GM10248 (cell line): ENCODE data around the gene KIFC3.
A peak's percentile ranks its signal among the peaks of the same experiment; 100 is the strongest.
"Not testable (repeated sequence)": the region's sequence is repeated elsewhere in the genome, so short reads cannot be mapped to it uniquely, and the experiment has no call there.

ENCODE experiments used
- CTCF ChIA-PET: fragments of 300-600 bp; sonication (Branson Sonifier 250); formaldehyde crosslinking; extraction: SDS; loops from one replicate; lab custom pipeline; 2021; ENCODE audit warnings: antibody characterized with exemption; lab: Yijun Ruan, JAX
- POLR2A ChIA-PET: fragments of 350-650 bp; sonication (Branson Sonifier 250); formaldehyde crosslinking; extraction: SDS; loops from one replicate; lab custom pipeline; 2020; ENCODE audit warnings: antibody characterized with exemption; lab: Yijun Ruan, JAX
- DNase-seq: peaks from one replicate; pipeline ENCODE4 v3.0.0; 2012; ENCODE audit errors: extremely low spot score
- TF ChIP-seq, protein P1 (sequence below): IDR thresholded peaks from 2 replicates; pipeline ENCODE4 v1.5.1; 2012; ENCODE audit warnings: mild to moderate bottlenecking, low read depth; ENCODE audit errors: extremely low read depth, missing control alignments, control extremely low read depth

Gene KIFC3

GRCh38 chr16:57797216-57797525, 5.1 kb downstream of the KIFC3 start:
- CTCF ChIA-PET: interaction anchor here (1.3 to 2.1 kb wide), 3 partner anchors 14 to 221 kb away, joined by 3 to 5 read pairs (median 3); no protein-coding TSS in a partner anchor
- POLR2A ChIA-PET: no interaction called here
- no peak for DNase-seq
- TF ChIP-seq, protein P1, sequence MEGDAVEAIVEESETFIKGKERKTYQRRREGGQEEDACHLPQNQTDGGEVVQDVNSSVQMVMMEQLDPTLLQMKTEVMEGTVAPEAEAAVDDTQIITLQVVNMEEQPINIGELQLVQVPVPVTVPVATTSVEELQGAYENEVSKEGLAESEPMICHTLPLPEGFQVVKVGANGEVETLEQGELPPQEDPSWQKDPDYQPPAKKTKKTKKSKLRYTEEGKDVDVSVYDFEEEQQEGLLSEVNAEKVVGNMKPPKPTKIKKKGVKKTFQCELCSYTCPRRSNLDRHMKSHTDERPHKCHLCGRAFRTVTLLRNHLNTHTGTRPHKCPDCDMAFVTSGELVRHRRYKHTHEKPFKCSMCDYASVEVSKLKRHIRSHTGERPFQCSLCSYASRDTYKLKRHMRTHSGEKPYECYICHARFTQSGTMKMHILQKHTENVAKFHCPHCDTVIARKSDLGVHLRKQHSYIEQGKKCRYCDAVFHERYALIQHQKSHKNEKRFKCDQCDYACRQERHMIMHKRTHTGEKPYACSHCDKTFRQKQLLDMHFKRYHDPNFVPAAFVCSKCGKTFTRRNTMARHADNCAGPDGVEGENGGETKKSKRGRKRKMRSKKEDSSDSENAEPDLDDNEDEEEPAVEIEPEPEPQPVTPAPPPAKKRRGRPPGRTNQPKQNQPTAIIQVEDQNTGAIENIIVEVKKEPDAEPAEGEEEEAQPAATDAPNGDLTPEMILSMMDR: no peak

DNA sequence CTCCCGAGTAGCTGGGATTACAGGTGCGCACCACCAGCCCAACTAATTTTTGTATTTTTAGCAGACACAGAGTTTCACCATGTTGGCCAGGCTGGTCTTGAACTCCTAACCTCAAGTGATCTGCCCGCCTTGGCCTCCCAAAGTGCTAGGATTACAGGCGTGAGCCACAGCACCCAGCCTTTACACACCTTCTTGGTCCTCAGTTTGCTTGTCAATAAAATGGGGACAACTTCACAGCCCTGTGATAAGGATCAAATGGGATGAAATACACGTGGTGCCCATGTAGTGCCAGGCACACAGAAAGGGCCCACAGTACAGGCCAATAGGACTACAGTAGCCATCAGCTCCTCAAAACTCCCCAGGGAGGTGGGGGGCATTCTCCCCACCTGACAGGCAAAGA, 6.3 kb downstream of the KIFC3 start:
- POLR2A ChIA-PET, DNase-seq: not testable (repeated sequence)
- CTCF ChIA-PET: interaction anchor here (0.7 to 2.1 kb wide), 3 partner anchors 14 to 20 kb away, joined by 3 to 5 read pairs (median 4); no protein-coding TSS in a partner anchor

DNA sequence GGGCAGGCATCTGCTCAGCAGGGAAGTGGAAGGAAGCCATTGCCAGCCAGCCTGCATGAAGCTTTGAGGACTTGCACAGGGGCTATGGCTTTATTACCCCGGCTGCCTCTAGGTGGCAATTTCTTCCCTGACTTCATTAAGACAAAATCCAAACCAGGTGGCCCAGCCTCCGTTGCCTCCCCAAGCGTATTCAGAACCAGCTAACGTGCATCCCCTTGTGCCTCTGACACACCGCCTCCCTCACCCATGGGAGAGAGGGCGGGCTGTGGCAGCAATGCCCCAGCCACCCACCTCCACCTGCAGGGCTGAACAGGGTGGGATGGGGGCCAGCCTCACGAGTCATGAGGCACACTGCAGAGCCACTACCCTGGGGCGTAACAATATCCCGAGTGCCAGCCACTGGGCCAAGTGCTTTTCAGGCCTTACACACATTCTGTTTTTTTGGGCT, 6.8 kb downstream of the KIFC3 start:
- TF ChIP-seq, protein P1: peak; percentile 51
- ChIA-PET CTCF (interaction anchor here (0.7 to 1.9 kb wide), 5 partner anchors 11 to 67 kb away, joined by 3 to 8 read pairs (median 5); no protein-coding TSS in a partner anchor), POLR2A (no interaction called here)
- DNase-seq: peak; percentile 65

GRCh38 chr16:57794849-57795430, 7.4 kb downstream of the KIFC3 start:
- ChIA-PET CTCF (interaction anchor here (0.8 to 1.9 kb wide), 7 partner anchors 12 to 68 kb away, joined by 3 to 8 read pairs (median 3); no protein-coding TSS in a partner anchor), POLR2A (no interaction called here)
- TF ChIP-seq, protein P1: no peak
- DNase-seq: no peak

GRCh38 chr16:57791893-57792461, 10.3 kb downstream of the KIFC3 start:
- ChIA-PET POLR2A (no interaction called here), CTCF (interaction anchor here (1.0 to 1.5 kb wide), 3 partner anchors 15 to 34 kb away, joined by 3 to 5 read pairs (median 3); no protein-coding TSS in a partner anchor)
- no peak for DNase-seq
- TF ChIP-seq, protein P1: no peak

DNA sequence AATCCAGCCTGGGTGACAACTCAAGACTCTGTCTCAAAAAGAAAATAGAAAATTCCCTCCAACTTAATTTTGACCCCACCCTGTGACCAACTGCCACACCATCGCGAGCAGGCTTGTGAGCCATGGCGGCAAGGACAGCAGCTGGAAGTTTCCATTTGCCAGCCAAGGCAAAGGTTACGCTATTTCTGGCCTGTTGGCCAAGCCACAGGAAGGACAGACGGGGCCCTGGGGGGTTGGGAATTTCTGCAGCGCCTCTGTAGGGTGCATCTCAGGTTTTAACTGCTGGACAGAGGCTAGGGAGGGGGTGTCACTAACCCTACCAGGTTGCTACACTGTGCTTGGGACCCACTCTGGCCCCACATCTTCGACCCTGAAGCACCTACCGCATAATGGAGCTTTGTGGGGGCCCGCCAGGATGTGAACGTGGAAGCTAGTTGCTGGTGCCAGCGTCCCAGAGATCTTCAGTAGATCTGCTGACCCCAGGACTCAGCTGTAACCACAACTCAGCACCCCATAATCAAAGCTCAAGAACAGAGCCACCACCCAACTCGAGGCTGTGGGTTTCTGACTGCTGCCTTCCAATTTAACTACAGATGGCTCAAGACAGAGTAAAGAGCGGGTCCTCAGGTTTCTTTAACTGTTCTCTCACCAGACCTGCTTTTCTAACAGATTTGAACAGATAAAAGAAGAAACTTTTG, 10.9 kb downstream of the KIFC3 start:
- CTCF ChIA-PET: interaction anchor here (1.0 to 1.5 kb wide), 2 partner anchors 9 to 34 kb away, joined by 3 to 5 read pairs; no protein-coding TSS in a partner anchor
- TF ChIP-seq, protein P1: no peak
- POLR2A ChIA-PET: no interaction called here
- DNase-seq: no peak
